SK-N-MC (cell line): ENCODE results near the gene KCNAB2.

Source experiments
- EZH2 ChIP-seq: fragments of 200-600 bp; sonication (generic); IDR thresholded peaks from one replicate; pipeline ENCODE4 v1.6.1; 2017; ENCODE audit warnings: antibody characterized with exemption
- FOXP2 ChIP-seq: optimal IDR thresholded peaks from 2 replicates; pipeline ENCODE3; 2011; ENCODE audit warnings: mild to moderate bottlenecking, moderate library complexity; ENCODE audit not compliant: insufficient read depth; ENCODE audit errors: extremely low read length, control extremely low read depth
- POLR2AphosphoS5 ChIP-seq: IDR thresholded peaks from 2 replicates; pipeline ENCODE4 v1.6.1; 2012; ENCODE audit warnings: mild to moderate bottlenecking, low read depth, low read length, borderline replicate concordance

- TF ChIP-seq EZH2 (no peak), POLR2AphosphoS5 (no peak), FOXP2 (no peak)
These were observed 11.6 kb downstream of the KCNAB2 start for GRCh38 chr1:6057170-6057845.
